ENCODE results near the gene ENTPD6. TPM values are rescaled to one million over a fixed set of nuclear protein-coding genes. Genes with fewer than 3 reads are reported as not detected.

The ENTPD6 gene
- polyA plus RNA-seq, 3 donors, result 36.2 to 120 (median 47.0) TPM

DNA sequence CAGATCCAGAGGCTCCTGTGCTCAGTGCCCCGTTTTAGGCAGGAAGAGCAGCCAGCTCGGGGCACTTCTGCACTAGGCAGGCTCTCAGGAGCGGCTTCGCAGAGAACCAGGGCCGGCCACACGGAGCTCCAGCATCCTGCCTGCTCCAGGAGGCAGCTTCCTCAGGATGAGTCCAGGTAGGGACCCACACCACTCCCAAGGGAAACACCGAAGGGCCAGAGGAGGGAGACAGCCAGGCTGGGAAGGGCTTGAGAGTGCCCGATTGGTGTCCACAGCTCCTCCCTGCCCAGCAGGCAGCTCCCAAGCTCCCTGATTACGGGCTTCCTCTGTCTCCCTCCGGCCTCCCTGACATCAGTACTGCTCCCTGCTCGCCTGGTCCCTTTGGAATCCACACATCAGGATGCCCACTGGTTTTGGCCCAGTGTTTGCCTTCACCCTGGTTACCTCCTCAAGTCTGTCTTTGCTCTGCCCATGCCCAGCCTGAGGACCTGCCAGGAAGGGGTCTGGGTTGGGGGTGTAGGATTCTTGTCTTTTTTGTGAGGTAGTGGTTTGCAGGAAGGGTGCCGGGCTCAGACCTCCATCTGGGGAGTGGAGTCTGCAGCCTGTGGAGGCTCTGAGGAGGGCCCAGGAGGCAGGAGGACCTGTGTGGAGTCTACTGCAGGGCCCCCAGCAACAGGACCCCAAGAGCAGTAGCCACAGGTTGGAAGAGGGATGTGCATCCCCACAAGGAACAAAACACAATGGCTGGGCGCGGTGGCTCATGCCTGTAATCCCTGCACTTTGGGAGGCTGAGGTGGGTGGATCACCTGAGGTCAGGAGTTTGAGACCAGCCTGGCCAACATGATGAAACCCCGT lies 41.2 kb downstream of the ENTPD6 start:
- H3K27ac ChIP-seq (ENCODE audit: low read depth in 1 of 2, low read length in 2 of 2), result peak overlapping the region in 1 of 2 donors; percentile 80
- no peak overlapping the region for H3K4me2 ChIP-seq (replicated peaks; ENCODE audit: extremely low read depth, low read length, poor library complexity, severe bottlenecking)
- TF ChIP-seq, protein P1, sequence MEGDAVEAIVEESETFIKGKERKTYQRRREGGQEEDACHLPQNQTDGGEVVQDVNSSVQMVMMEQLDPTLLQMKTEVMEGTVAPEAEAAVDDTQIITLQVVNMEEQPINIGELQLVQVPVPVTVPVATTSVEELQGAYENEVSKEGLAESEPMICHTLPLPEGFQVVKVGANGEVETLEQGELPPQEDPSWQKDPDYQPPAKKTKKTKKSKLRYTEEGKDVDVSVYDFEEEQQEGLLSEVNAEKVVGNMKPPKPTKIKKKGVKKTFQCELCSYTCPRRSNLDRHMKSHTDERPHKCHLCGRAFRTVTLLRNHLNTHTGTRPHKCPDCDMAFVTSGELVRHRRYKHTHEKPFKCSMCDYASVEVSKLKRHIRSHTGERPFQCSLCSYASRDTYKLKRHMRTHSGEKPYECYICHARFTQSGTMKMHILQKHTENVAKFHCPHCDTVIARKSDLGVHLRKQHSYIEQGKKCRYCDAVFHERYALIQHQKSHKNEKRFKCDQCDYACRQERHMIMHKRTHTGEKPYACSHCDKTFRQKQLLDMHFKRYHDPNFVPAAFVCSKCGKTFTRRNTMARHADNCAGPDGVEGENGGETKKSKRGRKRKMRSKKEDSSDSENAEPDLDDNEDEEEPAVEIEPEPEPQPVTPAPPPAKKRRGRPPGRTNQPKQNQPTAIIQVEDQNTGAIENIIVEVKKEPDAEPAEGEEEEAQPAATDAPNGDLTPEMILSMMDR (IDR thresholded peaks at IDR 0.05), result no peak
- no peaks in the 10 kb centered on the region for H3K9me3 ChIP-seq (replicated peaks in 1 of 2; ENCODE audit: control insufficient read depth in 1 of 2, insufficient read depth in 1 of 2, low read length in 2 of 2)
- 73% methylated on average over 10 of the region's 15 CpGs for WGBS (ENCODE audit: insufficient coverage)
- H3K36me3 ChIP-seq (replicated peaks in 1 of 2; ENCODE audit: control insufficient read depth in 1 of 2, insufficient read depth in 2 of 2, low read length in 2 of 2), result no peaks in the 10 kb centered on the region
- H3K27me3 Mint-ChIP-seq (ENCODE audit: low read depth in 3 of 3), result peaks cover 2 to 18% (median 15%) of the 10 kb centered on the region in 3 donors
- peaks cover 12 to 18% of the 10 kb centered on the region in 2 donors for H3K4me1 ChIP-seq (ENCODE audit: control insufficient read depth in 1 of 2, insufficient read depth in 2 of 2, low read length in 2 of 2)
- H2AFZ ChIP-seq (ENCODE audit: insufficient read depth, low read depth, low read length, poor library complexity, severe bottlenecking), result no peak overlapping the region
- no peak for DNase-seq
- peak overlapping the region in 5 of 7 donors; percentile 51 to 70 (median 57) for H3K27ac Mint-ChIP-seq
- peaks cover 23% of the 10 kb centered on the region for H3K4me1 Mint-ChIP-seq
- no peaks in the 10 kb centered on the region for H4K20me1 ChIP-seq (ENCODE audit: insufficient read depth, low read length)
- H3K4me3 ChIP-seq (replicated peaks in 1 of 3; ENCODE audit: low read depth in 2 of 3, low read length in 3 of 3), result no peak overlapping the region
- intact Hi-C loops (cut with micrococcal nuclease), result loop anchor here in 1 of 2 donors (5.0 kb wide), 1 partner anchor 39 kb away; the partner anchor contains the start of gene ENTPD6
- peaks cover 0 to 1% (median 0%) of the 10 kb centered on the region in 7 donors for H3K9me3 Mint-ChIP-seq
- no peak overlapping the region for H3K9ac ChIP-seq (ENCODE audit: insufficient read depth, low read length, poor library complexity, severe bottlenecking)
- H3K79me2 ChIP-seq (ENCODE audit: insufficient read depth, low read length), result no peaks in the 10 kb centered on the region
- H3K36me3 Mint-ChIP-seq, result peaks cover 0 to 4% of the 10 kb centered on the region in 2 donors
- H3K27me3 ChIP-seq (ENCODE audit: control insufficient read depth in 2 of 2, insufficient read depth in 2 of 2, low read length in 2 of 2), result no peaks in the 10 kb centered on the region
- no peak overlapping the region for H3K4me3 Mint-ChIP-seq

- Histone ChIP-seq H3K4me3 (replicated peaks in 1 of 3; ENCODE audit: low read depth in 2 of 3, low read length in 3 of 3) (peak overlapping the region in 1 of 3 experiments; percentile 9), H3K36me3 (replicated peaks in 1 of 2; ENCODE audit: control insufficient read depth in 1 of 2, insufficient read depth in 2 of 2, low read length in 2 of 2) (no peaks in the 10 kb centered on the region), H3K9ac (ENCODE audit: insufficient read depth, low read length, poor library complexity, severe bottlenecking) (no peak overlapping the region), H3K4me2 (replicated peaks; ENCODE audit: extremely low read depth, low read length, poor library complexity, severe bottlenecking) (peak overlapping the region; percentile 15), H2AFZ (ENCODE audit: insufficient read depth, low read depth, low read length, poor library complexity, severe bottlenecking) (no peak overlapping the region), H4K20me1 (ENCODE audit: insufficient read depth, low read length) (no peaks in the 10 kb centered on the region), H3K27ac (ENCODE audit: low read depth in 1 of 2, low read length in 2 of 2) (peak overlapping the region in 1 of 2 donors; percentile 80), H3K27me3 (ENCODE audit: control insufficient read depth in 2 of 2, insufficient read depth in 2 of 2, low read length in 2 of 2) (no peaks in the 10 kb centered on the region), H3K79me2 (ENCODE audit: insufficient read depth, low read length) (no peaks in the 10 kb centered on the region), H3K9me3 (replicated peaks in 1 of 2; ENCODE audit: control insufficient read depth in 1 of 2, insufficient read depth in 1 of 2, low read length in 2 of 2) (no peaks in the 10 kb centered on the region), H3K4me1 (ENCODE audit: control insufficient read depth in 1 of 2, insufficient read depth in 2 of 2, low read length in 2 of 2) (peaks cover 12 to 18% of the 10 kb centered on the region in 2 donors)
- intact Hi-C loops (cut with micrococcal nuclease), result loop anchor here in 1 of 2 donors (5.0 kb wide), 1 partner anchor 40 kb away; the partner anchor contains the start of gene ENTPD6
- Mint-ChIP-seq H3K27ac (peak overlapping the region; percentile 79 to 93 (median 88)), H3K27me3 (ENCODE audit: low read depth in 3 of 3) (peaks cover 3 to 15% (median 15%) of the 10 kb centered on the region in 3 donors), H3K4me1 (peaks cover 25% of the 10 kb centered on the region), H3K9me3 (peaks cover 0 to 3% (median 0%) of the 10 kb centered on the region in 7 donors), H3K4me3 (peak overlapping the region in 1 of 2 donors; percentile 50), H3K36me3 (peaks cover 0 to 4% of the 10 kb centered on the region in 2 donors)
- DNase-seq, result peak; percentile 93 to 98 (median 97)
- TF ChIP-seq, protein P1 (IDR thresholded peaks at IDR 0.05), result no peak
- WGBS (ENCODE audit: insufficient coverage), result 33% methylated on average over 3 of the region's 10 CpGs
Observed at GRCh38 chr20:25237610-25238318, 42.3 kb downstream of the ENTPD6 start.
